MM.1S (cell line): ENCODE data around the gene ZBTB37.

ENCODE experiments used
- DNase-seq: peaks from one replicate; pipeline ENCODE4 v3.0.0-alpha.2; 2015
- H2AFZ ChIP-seq: fragments of 300-600 bp; sonication (generic); 2 replicates; pipeline ENCODE4 v1.6.0; 2016; ENCODE audit warnings: antibody characterized with exemption, low read length
- H3F3A ChIP-seq: fragments of 300-600 bp; sonication (generic); 2 replicates; pipeline ENCODE4 v1.6.1; 2016; ENCODE audit warnings: mild to moderate bottlenecking, antibody characterized with exemption, low read length, moderate library complexity, mixed read lengths; ENCODE audit not compliant: insufficient read depth
- H3K27ac ChIP-seq: fragments of 300-600 bp; sonication (generic); 2 replicates; pipeline ENCODE4 v1.5.1; 2016; ENCODE audit warnings: mild to moderate bottlenecking, low read length
- H3K27me3 ChIP-seq: fragments of 300-600 bp; sonication (generic); replicated peaks from 2 replicates; pipeline ENCODE4 v1.6.0; 2016; ENCODE audit warnings: low read length; ENCODE audit not compliant: insufficient read depth
- H3K36me3 ChIP-seq: fragments of 300-600 bp; sonication (generic); replicated peaks from 2 replicates; pipeline ENCODE4 v1.6.1; 2016; ENCODE audit warnings: mild to moderate bottlenecking, low read length, mixed read lengths; ENCODE audit not compliant: insufficient read depth
- H3K4me1 ChIP-seq: fragments of 300-600 bp; sonication (generic); 2 replicates; pipeline ENCODE4 v1.6.1; 2016; ENCODE audit warnings: low read length, mixed read lengths
- H3K4me2 ChIP-seq: fragments of 300-600 bp; sonication (generic); 2 replicates; pipeline ENCODE4 v1.6.0; 2016; ENCODE audit warnings: low read depth, low read length
- H3K4me3 ChIP-seq: fragments of 300-600 bp; sonication (generic); 2 replicates; pipeline ENCODE4 v1.5.1; 2016; ENCODE audit warnings: low read length, mixed read lengths
- H3K79me2 ChIP-seq: fragments of 300-600 bp; sonication (generic); 2 replicates; pipeline ENCODE4 v1.6.1; 2016; ENCODE audit warnings: mixed run types, low read length, mixed read lengths
- H3K9ac ChIP-seq: fragments of 300-600 bp; sonication (generic); 2 replicates; pipeline ENCODE4 v1.6.1; 2016; ENCODE audit warnings: low read length, mixed read lengths
- H3K9me2 ChIP-seq: fragments of 300-600 bp; sonication (generic); replicated peaks from 2 replicates; pipeline ENCODE4 v1.6.1; 2016; ENCODE audit warnings: mild to moderate bottlenecking, low read length, mixed read lengths; ENCODE audit not compliant: insufficient read depth
- H3K9me3 ChIP-seq: fragments of 300-600 bp; sonication (generic); replicated peaks from 2 replicates; pipeline ENCODE4 v1.6.1; 2016; ENCODE audit warnings: mild to moderate bottlenecking, low read length, mixed read lengths; ENCODE audit not compliant: insufficient read depth
- H4K20me1 ChIP-seq: fragments of 300-600 bp; sonication (generic); 2 replicates; pipeline ENCODE4 v1.6.1; 2016; ENCODE audit warnings: mild to moderate bottlenecking, low read length, moderate library complexity, mixed read lengths; ENCODE audit not compliant: insufficient read depth
- CTCF ChIP-seq: fragments of 300-600 bp; sonication (generic); IDR thresholded peaks from 2 replicates; pipeline ENCODE4 v1.5.1; 2016; ENCODE audit warnings: antibody characterized with exemption, low read length, mixed read lengths
- EZH2 ChIP-seq: fragments of 300-600 bp; sonication (generic); optimal IDR thresholded peaks from 2 replicates; pipeline ENCODE3; 2017; ENCODE audit warnings: low read depth, mild to moderate bottlenecking, antibody characterized with exemption, low read length, mixed read lengths
- EZH2phosphoT487 ChIP-seq: fragments of 300-600 bp; sonication (generic); IDR thresholded peaks from 2 replicates; pipeline ENCODE4 v1.6.1; 2018; ENCODE audit warnings: antibody characterized with exemption, low read length

The ZBTB37 gene

GRCh38 chr1:173866413-173867115, 1.6 kb upstream of the ZBTB37 start:
- H3K27me3 ChIP-seq: no peaks in the 10 kb centered on the region
- TF ChIP-seq CTCF (no peak), EZH2 (no peak), EZH2phosphoT487 (no peak)
- peaks cover 70% of the 10 kb centered on the region for H3F3A ChIP-seq
- peaks cover 38% of the 10 kb centered on the region for H3K79me2 ChIP-seq
- peak overlapping the region; percentile 86; the same call in 1 of the 2 replicates for H3K27ac ChIP-seq
- peaks cover 44% of the 10 kb centered on the region for H4K20me1 ChIP-seq
- peak overlapping the region; percentile 90 for H3K4me3 ChIP-seq
- no peaks in the 10 kb centered on the region for H3K9me2 ChIP-seq
- H3K36me3 ChIP-seq: peaks cover 31% of the 10 kb centered on the region
- peaks cover 43% of the 10 kb centered on the region for H3K4me1 ChIP-seq
- H3K4me2 ChIP-seq: peak overlapping the region; percentile 77
- H3K9ac ChIP-seq: peak overlapping the region; percentile 83
- DNase-seq: no peak
- H3K9me3 ChIP-seq: no peaks in the 10 kb centered on the region
- H2AFZ ChIP-seq: no peak overlapping the region

GRCh38 chr1:173867141-173867752, 933 bp upstream of the ZBTB37 start:
- no peak overlapping the region; the same call in 1 of the 2 replicates for H2AFZ ChIP-seq
- H3K9ac ChIP-seq: peak overlapping the region; percentile 83
- peaks cover 64% of the 10 kb centered on the region for H3F3A ChIP-seq
- peak overlapping the region; percentile 86 for H3K27ac ChIP-seq
- H3K79me2 ChIP-seq: peaks cover 38% of the 10 kb centered on the region
- no peak for DNase-seq
- no peaks in the 10 kb centered on the region for H3K9me2 ChIP-seq
- H3K4me2 ChIP-seq: peak overlapping the region; percentile 77
- peaks cover 44% of the 10 kb centered on the region for H4K20me1 ChIP-seq
- H3K36me3 ChIP-seq: peaks cover 31% of the 10 kb centered on the region
- H3K27me3 ChIP-seq: no peaks in the 10 kb centered on the region
- peaks cover 43% of the 10 kb centered on the region for H3K4me1 ChIP-seq
- H3K9me3 ChIP-seq: no peaks in the 10 kb centered on the region
- peak overlapping the region; percentile 90 for H3K4me3 ChIP-seq
- TF ChIP-seq EZH2phosphoT487 (no peak), EZH2 (no peak), CTCF (no peak)

- H3F3A ChIP-seq: peaks cover 59% of the 10 kb centered on the region
- peak within 1 kb of the TSS; percentile 83 for H3K9ac ChIP-seq
- peaks cover 41% of the 10 kb centered on the region for H4K20me1 ChIP-seq
- H3K4me3 ChIP-seq: peak within 1 kb of the TSS; percentile 90
- no peaks in the 10 kb centered on the region for H3K9me2 ChIP-seq
- H3K4me1 ChIP-seq: peaks cover 43% of the 10 kb centered on the region
- peak within 1 kb of the TSS; percentile 77 for H3K4me2 ChIP-seq
- peaks cover 31% of the 10 kb centered on the region for H3K36me3 ChIP-seq
- H3K27me3 ChIP-seq: no peaks in the 10 kb centered on the region
- TF ChIP-seq EZH2 (no peak), EZH2phosphoT487 (no peak)
- H3K9me3 ChIP-seq: no peaks in the 10 kb centered on the region
- H3K27ac ChIP-seq: peak within 1 kb of the TSS; percentile 86
- DNase-seq: peak; percentile 100
- peaks cover 38% of the 10 kb centered on the region for H3K79me2 ChIP-seq
- peak within 1 kb of the TSS; percentile 97 for H2AFZ ChIP-seq
Observed at GRCh38 chr1:173867753-173868265, 371 bp upstream of the ZBTB37 start, which contains the start of gene GAS5. TSS of gene GAS5 (minus strand) at chr1:173867989.
